Testis (tissue), 3 donors: ENCODE results near the gene ELK4. TPM values are rescaled to one million over a fixed set of nuclear protein-coding genes. Genes with fewer than 3 reads are reported as not detected.

Source experiments
- DNase-seq: peaks from one replicate; pipeline ENCODE4 v3.0.0-alpha.2; 2019
- H3K27ac ChIP-seq, 2 donors: fragments of 200-600 bp; sonication (generic); one replicate each; pipeline ENCODE4 v1.5.1; 2019
- H3K27me3 ChIP-seq: fragments of 200-600 bp; sonication (generic); one replicate; pipeline ENCODE4 v1.5.1; 2019
- H3K36me3 ChIP-seq: fragments of 200-600 bp; sonication (generic); one replicate; pipeline ENCODE4 v1.5.1; 2017; ENCODE audit warnings: low read depth; ENCODE audit errors: missing control alignments
- H3K4me1 ChIP-seq: fragments of 200-600 bp; sonication (generic); one replicate; pipeline ENCODE4 v1.5.1; 2019
- H3K4me3 ChIP-seq, 2 donors: fragments of 200-600 bp; sonication (generic); one replicate each; pipeline ENCODE4 v1.5.1; 2017 to 2019
- H3K9me3 ChIP-seq: fragments of 200-600 bp; sonication (generic); one replicate; pipeline ENCODE4 v1.5.1; 2017
- CTCF ChIP-seq, 3 experiments: fragments of 450-650 bp in 2 of 3; fragments of 200-600 bp in 1 of 3; sonication (generic) in 1 of 3; IDR thresholded peaks; one replicate each; pipeline ENCODE4 v1.5.1; 2016 to 2019; ENCODE audit warnings: antibody characterized with exemption in 3 of 3, mild to moderate bottlenecking in 2 of 3, moderate library complexity in 1 of 3
- POLR2A ChIP-seq: fragments of 450-650 bp; IDR thresholded peaks from one replicate; pipeline ENCODE4 v1.6.1; 2017; ENCODE audit warnings: antibody characterized with exemption, mild to moderate bottlenecking, moderate library complexity
- WGBS, 2 donors: methylation state at CpG; one replicate each; pipeline ENCODE4 v1.1.5; 2018; 5-methylcytosine and 5-hydroxymethylcytosine counted together
- intact Hi-C: fragments of 100-400 bp; cut with DNase I; formaldehyde crosslinking; loops from one replicate; pipeline ENCODE4 v1.15.1; 2023; ENCODE audit warnings: low total_unique reads
- polyA plus RNA-seq: library from polyadenylated mRNA; stranded (reverse); fragments of 350-450 nt; fragmentation: Illumina TruSeq; extraction: RNeasy Lipid Tissue Mini Kit (QIAGEN cat#74804); gene quantifications from one replicate; pipeline ENCODE4 v1.2.3, GENCODE V29; 2014; ENCODE audit warnings: low read depth, low replicate concordance; ENCODE audit not compliant: insufficient read depth
- total RNA-seq, 2 donors: library from RNA; depleted of rRNA; stranded (reverse); fragments of >200 nt; gene quantifications; one replicate each; pipeline ENCODE4 v1.2.3, GENCODE V29; 2016

The ELK4 gene
- total and polyA plus RNA-seq, 3 donors from 2014 or later, result 20.4 to 25.4 (median 20.5) TPM

GRCh38 chr1:205652984-205653383 is 21.2 kb upstream of the ELK4 start:
- no peak overlapping the region for H3K27ac ChIP-seq
- no peaks in the 10 kb centered on the region for H3K9me3 ChIP-seq
- no peak overlapping the region for H3K4me3 ChIP-seq
- H3K36me3 ChIP-seq, result no peaks in the 10 kb centered on the region
- TF ChIP-seq CTCF (IDR thresholded peaks at IDR 0.05), result no peak
- TF ChIP-seq POLR2A, result no peak
- 82 to 83% methylated on average over 11 of the region's 11 CpGs for WGBS, 2 donors
- DNase-seq, result no peak
- H3K4me1 ChIP-seq, result no peaks in the 10 kb centered on the region
- intact Hi-C loops, result loop anchor here (10.0 kb wide), 1 partner anchor 128 kb away; no protein-coding TSS in a partner anchor
- no peaks in the 10 kb centered on the region for H3K27me3 ChIP-seq

GRCh38 chr1:205650241-205650640 is 18.4 kb upstream of the ELK4 start:
- Histone ChIP-seq H3K4me3 (no peak overlapping the region), H3K36me3 (no peaks in the 10 kb centered on the region), H3K27me3 (no peaks in the 10 kb centered on the region), H3K4me1 (no peaks in the 10 kb centered on the region), H3K9me3 (no peaks in the 10 kb centered on the region), H3K27ac (no peak overlapping the region)
- WGBS, 2 donors, result 91 to 94% methylated on average over 1 of the region's 1 CpG
- intact Hi-C loops, result loop anchor here (10.0 kb wide), 1 partner anchor 125 kb away; no protein-coding TSS in a partner anchor
- TF ChIP-seq CTCF (IDR thresholded peaks at IDR 0.05) (no peak), POLR2A (no peak)
- DNase-seq, result no peak

GRCh38 chr1:205645519-205645918 is 13.7 kb upstream of the ELK4 start:
- no peak for DNase-seq
- Histone ChIP-seq H3K27ac (no peak overlapping the region), H3K4me1 (no peaks in the 10 kb centered on the region), H3K9me3 (no peaks in the 10 kb centered on the region), H3K36me3 (no peaks in the 10 kb centered on the region), H3K4me3 (no peak overlapping the region), H3K27me3 (no peaks in the 10 kb centered on the region)
- TF ChIP-seq CTCF (IDR thresholded peaks at IDR 0.05) (no peak), POLR2A (no peak)
- 91% methylated on average over 8 of the region's 8 CpGs for WGBS, 2 donors
- intact Hi-C loops, result no loop called here

GRCh38 chr1:205642679-205643307 is 11.0 kb upstream of the ELK4 start:
- H3K36me3 ChIP-seq, result no peaks in the 10 kb centered on the region
- no peaks in the 10 kb centered on the region for H3K27me3 ChIP-seq
- TF ChIP-seq CTCF (IDR thresholded peaks at IDR 0.05), result no peak
- no peak for TF ChIP-seq POLR2A
- H3K4me3 ChIP-seq, result no peak overlapping the region
- H3K4me1 ChIP-seq, result no peaks in the 10 kb centered on the region
- DNase-seq, result no peak
- intact Hi-C loops, result no loop called here
- no peak overlapping the region for H3K27ac ChIP-seq
- no peaks in the 10 kb centered on the region for H3K9me3 ChIP-seq
- WGBS, 2 donors, result 93 to 97% methylated on average over 2 of the region's 2 CpGs

GRCh38 chr1:205639567-205639966 is 7.8 kb upstream of the ELK4 start:
- intact Hi-C loops, result no loop called here
- Histone ChIP-seq H3K36me3 (no peaks in the 10 kb centered on the region), H3K4me1 (no peaks in the 10 kb centered on the region), H3K27me3 (no peaks in the 10 kb centered on the region), H3K4me3 (no peak overlapping the region), H3K9me3 (no peaks in the 10 kb centered on the region), H3K27ac (no peak overlapping the region)
- TF ChIP-seq CTCF (IDR thresholded peaks at IDR 0.05), result no peak
- TF ChIP-seq POLR2A, result no peak
- no peak for DNase-seq
- 94 to 100% methylated on average over 1 of the region's 1 CpG for WGBS, 2 donors
